HEK293 (cell line): Measurements from ENCODE around the gene HTR3B.

Experiments
- ZNF423 ChIP-seq: fragments of 450-650 bp; formaldehyde crosslinking; IDR thresholded peaks from 2 replicates; pipeline ENCODE4 v1.5.1; 2016; ENCODE audit warnings: missing biosample characterization, missing genetic modification characterization
- ZNF629 ChIP-seq: fragments of 450-650 bp; formaldehyde crosslinking; IDR thresholded peaks from 2 replicates; pipeline ENCODE4 v1.5.1; 2017; ENCODE audit warnings: missing biosample characterization, missing genetic modification characterization

DNA sequence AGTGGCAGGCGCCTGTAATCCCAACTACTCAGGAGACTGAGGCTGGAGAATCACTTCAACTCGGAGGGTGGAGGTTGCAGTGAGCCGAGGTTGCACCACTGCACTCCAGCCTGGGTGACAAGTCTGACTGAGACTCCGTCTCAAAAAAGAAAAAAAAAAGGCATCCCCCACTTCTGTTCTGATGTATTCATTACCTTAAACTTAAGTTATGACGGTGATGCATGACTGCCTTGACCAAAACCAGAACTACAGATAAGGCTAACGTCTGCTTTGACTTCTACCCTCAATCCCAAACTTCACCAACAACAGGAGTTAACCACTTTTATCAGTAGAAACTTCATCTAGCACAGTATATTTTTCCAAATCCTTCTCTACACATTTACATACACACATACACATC is 80.2 kb downstream of the HTR3B start:
- TF ChIP-seq ZNF629 (tag by site-specific recombination): no peak
- no peak for TF ChIP-seq ZNF423 (tag by site-specific recombination)
